NCI-H345 (cell line): ENCODE data around the gene TLN1.

Experiments
- DNase-seq: peaks from one replicate; lab custom pipeline; 2025; lab: John Stamatoyannopoulos, UW

TLN1 gene

DNA sequence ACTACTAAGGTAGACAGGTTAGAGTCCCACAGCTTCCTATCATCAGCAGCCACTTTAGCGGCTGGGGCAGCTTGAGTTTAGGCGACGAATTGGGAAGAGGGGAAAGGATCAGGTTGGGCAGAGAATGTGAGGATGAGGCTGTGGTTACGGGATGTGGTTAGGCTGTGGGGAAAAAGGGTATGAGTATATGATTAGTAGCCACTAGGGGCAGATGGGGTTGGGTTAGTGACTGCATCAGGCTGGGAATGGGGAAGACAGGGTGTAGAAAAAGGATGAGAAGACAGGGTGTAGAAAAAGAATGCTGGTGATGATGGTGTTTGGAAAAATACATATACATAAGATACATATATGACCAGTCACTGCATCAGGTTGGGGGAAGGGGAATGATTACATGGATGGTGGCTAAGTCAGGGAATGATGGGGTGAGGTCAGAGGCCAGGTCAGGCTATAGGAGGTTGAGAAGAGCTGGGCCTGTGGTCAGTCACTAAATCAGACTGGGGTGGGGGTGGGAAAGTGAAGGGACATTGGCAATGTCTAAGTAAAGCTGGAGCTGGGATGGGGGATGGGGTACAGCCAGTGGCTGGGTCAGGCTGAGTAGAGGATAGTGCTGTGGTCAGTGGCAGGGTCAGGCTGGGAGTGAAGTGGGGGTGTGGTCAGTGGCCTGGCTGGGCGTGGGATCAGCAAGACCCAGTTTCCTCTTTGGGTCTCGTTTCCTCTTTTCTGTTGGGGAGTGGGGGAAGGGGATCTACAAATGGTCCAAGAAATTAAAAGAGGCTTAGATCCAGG, 2.1 kb downstream of the TLN1 start:
- DNase-seq, result peak; percentile 11

GRCh38 chr9:35729101-35729500, 2.9 kb downstream of the TLN1 start:
- no peak for DNase-seq

GRCh38 chr9:35728041-35728971, 3.7 kb downstream of the TLN1 start:
- DNase-seq, result no peak

DNA sequence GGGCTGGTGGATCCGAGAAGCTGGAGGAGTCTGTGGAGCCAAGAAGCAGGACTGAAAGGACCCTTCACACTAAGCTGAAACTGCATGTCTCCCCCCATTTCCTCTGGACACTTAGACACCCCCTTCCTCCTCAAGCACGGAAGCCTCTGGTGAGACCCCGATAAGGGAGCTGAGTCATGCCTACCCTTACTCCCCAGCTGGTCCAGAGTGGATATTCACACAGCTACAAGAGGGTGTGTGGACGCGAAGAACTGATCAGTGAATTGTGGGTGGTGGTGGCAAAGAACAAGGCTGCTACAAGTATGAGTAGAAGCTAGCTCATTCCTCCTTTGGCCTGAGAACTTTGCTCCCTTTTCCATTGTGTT, 4.3 kb downstream of the TLN1 start:
- DNase-seq, result no peak

GRCh38 chr9:35726931-35727330, 5.1 kb downstream of the TLN1 start:
- DNase-seq, result no peak

DNA sequence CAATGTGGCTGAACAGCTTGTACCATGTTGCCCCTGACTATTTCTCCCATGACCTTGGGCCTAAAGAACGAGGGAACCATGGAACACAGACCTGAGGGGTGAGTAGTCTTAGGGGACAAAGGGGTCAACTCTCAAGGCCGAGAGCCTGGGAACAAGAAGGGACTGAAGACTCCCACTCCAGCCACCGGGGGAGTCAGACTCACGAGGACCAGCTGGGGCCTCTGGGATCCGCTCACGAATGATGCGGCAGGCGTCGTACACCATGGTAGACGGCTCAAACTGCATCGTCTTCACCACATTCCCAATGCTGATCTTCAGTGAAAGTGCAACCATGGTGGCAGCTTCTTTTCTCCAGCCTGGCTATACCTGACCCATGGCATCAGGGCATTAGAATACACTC, 6.6 kb downstream of the TLN1 start:
- no peak for DNase-seq

- no peak for DNase-seq
These were observed 8.1 kb downstream of the TLN1 start for GRCh38 chr9:35723908-35724307.

GRCh38 chr9:35723426-35723825, 8.6 kb downstream of the TLN1 start:
- DNase-seq, result no peak

GRCh38 chr9:35719546-35719945, 12.4 kb downstream of the TLN1 start:
- DNase-seq, result no peak

DNA sequence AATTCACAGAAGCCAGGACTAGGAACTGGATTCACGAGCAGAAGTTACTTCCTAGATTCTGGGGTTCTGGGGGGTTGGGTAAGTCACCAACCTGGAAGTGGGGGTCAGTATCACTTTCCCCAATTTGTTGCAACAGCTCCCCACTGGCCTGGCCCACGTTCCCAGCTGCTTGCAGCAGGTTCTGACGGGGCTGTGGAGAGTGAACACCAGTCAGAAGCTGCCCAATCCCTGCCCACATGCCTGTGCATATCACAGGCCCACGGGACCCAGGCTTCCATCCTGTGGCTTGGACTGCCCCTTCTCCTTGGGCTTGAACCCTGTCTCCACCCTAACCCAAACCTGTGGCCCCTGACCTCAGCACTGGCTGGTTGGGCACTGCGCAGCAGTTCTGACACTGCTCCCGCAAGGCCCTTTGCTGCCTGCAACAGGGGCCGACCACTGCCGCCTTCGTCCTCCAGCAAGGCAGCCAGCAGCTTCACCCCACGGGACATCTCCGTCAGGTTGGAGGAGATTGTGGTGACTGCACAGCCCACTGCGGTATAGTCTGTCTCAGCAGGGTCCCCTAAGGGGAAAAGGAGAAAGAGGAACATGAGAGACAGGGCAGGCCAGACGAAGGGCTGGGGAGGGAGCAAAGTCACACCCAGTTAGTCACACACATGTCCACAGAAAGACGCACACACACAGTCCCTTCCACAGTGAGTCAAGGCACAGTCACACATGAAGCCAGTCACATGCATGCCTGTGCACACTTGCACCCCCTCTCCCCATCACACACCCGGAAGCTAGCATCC, 13.1 kb downstream of the TLN1 start:
- DNase-seq, result no peak

- DNase-seq, result no peak
These were observed 14.7 kb downstream of the TLN1 start for GRCh38 chr9:35717132-35717870.

- DNase-seq, result no peak
These were observed 15.8 kb downstream of the TLN1 start for GRCh38 chr9:35716230-35716629.

GRCh38 chr9:35714579-35715252, 17.3 kb downstream of the TLN1 start:
- DNase-seq, result no peak

- no peak for DNase-seq
These were observed 17.9 kb downstream of the TLN1 start for GRCh38 chr9:35714123-35714522.

GRCh38 chr9:35713578-35713977, 18.4 kb downstream of the TLN1 start:
- DNase-seq, result no peak

DNA sequence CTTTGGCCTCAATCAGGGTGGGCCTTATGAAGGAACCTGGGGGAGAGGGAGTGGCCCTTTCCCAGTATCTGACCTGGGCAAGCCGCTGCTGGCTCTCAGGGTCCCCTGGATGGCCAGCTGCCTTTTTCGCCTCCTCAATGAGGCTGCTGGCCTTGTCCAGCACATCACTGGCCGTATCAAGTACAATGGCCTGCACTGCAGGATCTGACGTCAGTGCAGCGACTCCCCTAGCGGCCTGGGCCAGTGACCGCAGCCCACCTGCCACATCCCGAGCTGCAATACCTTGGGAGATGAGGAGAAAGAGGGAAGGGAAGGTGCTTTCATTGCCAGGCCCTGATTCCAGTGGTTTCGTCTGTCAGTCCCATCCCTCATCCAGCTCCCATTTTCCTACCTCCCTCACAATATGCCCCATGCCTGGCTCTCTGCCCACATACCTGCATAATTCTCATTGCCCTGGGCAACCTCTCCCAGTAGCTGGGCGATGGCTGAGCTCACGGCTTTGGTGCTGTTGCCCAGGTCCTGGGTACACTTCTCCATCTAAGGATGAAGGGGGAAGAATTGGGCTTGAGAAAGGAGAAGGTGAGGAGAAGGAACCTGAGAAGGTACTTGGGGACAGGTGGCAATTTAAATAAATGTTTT, 19.1 kb downstream of the TLN1 start:
- no peak for DNase-seq

GRCh38 chr9:35711501-35712428, 20.2 kb downstream of the TLN1 start:
- no peak for DNase-seq

DNA sequence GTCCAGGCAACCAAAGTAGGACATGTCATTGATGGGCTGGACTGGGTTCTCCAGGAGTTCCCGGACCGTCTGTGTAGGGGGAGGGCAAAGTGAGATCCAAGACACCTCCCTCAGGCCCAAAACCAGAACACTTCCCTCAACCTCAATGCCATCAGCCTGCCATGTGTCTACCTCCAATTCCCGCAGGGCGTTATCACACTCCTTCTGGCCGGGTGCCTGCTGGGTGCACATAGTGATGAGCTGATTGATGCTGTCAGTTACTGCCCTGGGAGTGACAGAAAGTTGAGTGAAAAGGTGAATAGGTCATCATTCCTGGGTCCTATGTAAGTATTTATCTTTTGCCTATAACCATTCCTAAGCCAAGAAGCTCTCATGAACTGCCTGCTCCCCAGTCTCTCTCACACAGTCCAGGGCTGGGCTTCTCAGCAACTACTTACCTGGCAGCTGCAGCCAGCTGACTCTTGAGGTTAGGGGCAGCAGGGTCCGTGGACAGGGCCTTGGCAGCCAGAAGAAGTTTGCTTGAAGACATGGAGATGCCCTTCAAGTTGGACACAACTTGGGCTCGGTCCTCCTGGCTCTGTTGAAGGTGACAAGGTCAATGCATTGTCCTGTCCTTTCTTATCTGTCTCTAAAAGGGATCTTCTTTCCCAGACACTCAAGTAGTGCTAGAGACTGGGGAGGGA, 21.0 kb downstream of the TLN1 start:
- DNase-seq, result no peak

- no peak for DNase-seq
These were observed 23.8 kb downstream of the TLN1 start for GRCh38 chr9:35708146-35708545.
